Vagina (tissue), 2 donors: Measurements from ENCODE around the gene NFAM1. TPM values are rescaled to one million over a fixed set of nuclear protein-coding genes. Genes with fewer than 3 reads are reported as not detected.

Source experiments
- DNase-seq, 2 donors: peaks; one replicate each; pipeline ENCODE4 v3.0.0-alpha.2; 2017; ENCODE audit errors: extremely low spot score in 2 of 2
- H3K27ac ChIP-seq: fragments of 200-600 bp; sonication (generic); one replicate; pipeline ENCODE4 v1.5.1; 2019
- H3K27me3 ChIP-seq: fragments of 200-600 bp; sonication (generic); one replicate; pipeline ENCODE4 v1.5.1; 2019
- H3K36me3 ChIP-seq, 2 donors: fragments of 200-600 bp; sonication (generic); one replicate each; pipeline ENCODE4 v1.5.1; 2017 to 2019
- H3K4me1 ChIP-seq: fragments of 200-600 bp; sonication (generic); one replicate; pipeline ENCODE4 v1.5.1; 2019
- H3K4me3 ChIP-seq, 2 donors: fragments of 200-600 bp; sonication (generic); 1 replicate in 1 of 2; 2 replicates in 1 of 2; pipeline ENCODE4 v1.5.1; 2016 to 2019
- H3K9me3 ChIP-seq: fragments of 200-600 bp; sonication (generic); one replicate; pipeline ENCODE4 v1.5.1; 2019
- CTCF ChIP-seq, 3 experiments: fragments of 450-650 bp in 2 of 3; fragments of 200-600 bp in 1 of 3; sonication (generic) in 1 of 3; IDR thresholded peaks; one replicate each; pipeline ENCODE4 v1.5.1; 2017 to 2019; ENCODE audit warnings: antibody characterized with exemption in 3 of 3, mild to moderate bottlenecking in 2 of 3, moderate library complexity in 2 of 3
- POLR2A ChIP-seq, 2 donors: fragments of 450-650 bp; IDR thresholded peaks; one replicate each; pipeline ENCODE4 v1.6.1; 2017; ENCODE audit warnings: antibody characterized with exemption in 2 of 2, mild to moderate bottlenecking in 2 of 2, moderate library complexity in 2 of 2
- POLR2AphosphoS5 ChIP-seq, 2 donors: sonication (generic); formaldehyde crosslinking; IDR thresholded peaks; one replicate each; pipeline ENCODE4 v1.9.0; 2017; ENCODE audit warnings: antibody characterized with exemption in 2 of 2, mild to moderate bottlenecking in 2 of 2, low read depth in 1 of 2; ENCODE audit not compliant: insufficient read depth in 1 of 2
- intact Hi-C: fragments of 100-400 bp; cut with DNase I; formaldehyde crosslinking; loops from one replicate; pipeline ENCODE4 v1.15.1; 2023
- total RNA-seq: library from RNA; depleted of rRNA; stranded (reverse); fragments of >200 nt; gene quantifications from one replicate; pipeline ENCODE4 v1.2.3, GENCODE V29; 2016

The NFAM1 gene
- total RNA-seq, 1 donor from 2014 or later, result 1.7 TPM

GRCh38 chr22:42332089-42332488 is 100.1 kb downstream of the NFAM1 start:
- intact Hi-C loops, result no loop called here
- no peak overlapping the region for H3K27ac ChIP-seq
- no peak for DNase-seq
- no peaks in the 10 kb centered on the region for H3K36me3 ChIP-seq
- no peak overlapping the region for H3K4me3 ChIP-seq
- no peak for TF ChIP-seq POLR2AphosphoS5 (IDR thresholded peaks at IDR 0.05; ENCODE audit: insufficient read depth in 1 of 2, low read depth in 1 of 2)
- TF ChIP-seq CTCF (IDR thresholded peaks at IDR 0.05), result no peak
- TF ChIP-seq POLR2A (IDR thresholded peaks at IDR 0.05), result no peak
- H3K4me1 ChIP-seq, result peaks cover 21% of the 10 kb centered on the region
- H3K27me3 ChIP-seq, result no peaks in the 10 kb centered on the region
- H3K9me3 ChIP-seq, result no peaks in the 10 kb centered on the region

- TF ChIP-seq POLR2AphosphoS5 (IDR thresholded peaks at IDR 0.05; ENCODE audit: insufficient read depth in 1 of 2, low read depth in 1 of 2), result no peak
- no peak for TF ChIP-seq POLR2A (IDR thresholded peaks at IDR 0.05)
- no peak for TF ChIP-seq CTCF (IDR thresholded peaks at IDR 0.05)
- no peak overlapping the region for H3K4me3 ChIP-seq
- H3K36me3 ChIP-seq, result no peaks in the 10 kb centered on the region
- H3K27me3 ChIP-seq, result no peaks in the 10 kb centered on the region
- H3K9me3 ChIP-seq, result no peaks in the 10 kb centered on the region
- DNase-seq, result no peak
- H3K4me1 ChIP-seq, result peaks cover 15% of the 10 kb centered on the region
- intact Hi-C loops, result no loop called here
- H3K27ac ChIP-seq, result no peak overlapping the region
These were observed 101.2 kb downstream of the NFAM1 start for GRCh38 chr22:42331014-42331413.

Other genes starting within 250 kb of the NFAM1 start
- gene TCF20, start 161.8 kb downstream of the NFAM1 start, total RNA-seq, result 30.4 TPM
- gene RRP7A, start 87.4 kb upstream of the NFAM1 start, total RNA-seq, result 20.6 TPM
- 4.4 TPM for gene SERHL2, start 121.6 kb upstream of the NFAM1 start, total RNA-seq
- 34.9 TPM for gene POLDIP3, start 182.5 kb upstream of the NFAM1 start, total RNA-seq
- gene ATP5MGL, start 208.2 kb upstream of the NFAM1 start, total RNA-seq, result not detected
- gene CYB5R3, start 217.0 kb upstream of the NFAM1 start, total RNA-seq, result 174 TPM